Loucy (cell line): ENCODE measurements around the gene NSD2.

Experiments
- H2AFZ ChIP-seq: fragments of 200-600 bp; sonication (generic); 2 replicates; pipeline ENCODE4 v1.6.0; 2016; ENCODE audit warnings: antibody characterized with exemption, mild to moderate bottlenecking, low read length, moderate library complexity
- H3F3A ChIP-seq: fragments of 200-600 bp; 2 replicates; pipeline ENCODE4 v1.6.0; 2016; ENCODE audit warnings: antibody characterized with exemption, low read depth, mild to moderate bottlenecking
- H3K27me3 ChIP-seq: fragments of 200-600 bp; sonication (generic); 2 replicates; pipeline ENCODE4 v1.6.1; 2014; ENCODE audit warnings: low read length, mild to moderate bottlenecking; ENCODE audit not compliant: insufficient read depth, poor library complexity, severe bottlenecking
- H3K36me3 ChIP-seq: fragments of 200-600 bp; sonication (generic); 2 replicates; pipeline ENCODE4 v1.6.1; 2016; ENCODE audit warnings: low read length; ENCODE audit not compliant: insufficient read depth
- H3K4me1 ChIP-seq: fragments of 200-600 bp; sonication (generic); 2 replicates; pipeline ENCODE4 v1.5.1; 2014; ENCODE audit warnings: low read length, mild to moderate bottlenecking; ENCODE audit not compliant: insufficient read depth, poor library complexity, severe bottlenecking
- H3K4me2 ChIP-seq: fragments of 200-600 bp; sonication (generic); 2 replicates; pipeline ENCODE4 v1.6.0; 2014; ENCODE audit warnings: antibody characterized with exemption, low read length, low read depth, mild to moderate bottlenecking; ENCODE audit not compliant: poor library complexity, severe bottlenecking
- H3K4me3 ChIP-seq: fragments of 200-600 bp; sonication (generic); 2 replicates; pipeline ENCODE4 v1.5.1; 2014; ENCODE audit warnings: low read length, mild to moderate bottlenecking, mixed read lengths; ENCODE audit not compliant: poor library complexity, severe bottlenecking
- H3K79me2 ChIP-seq: fragments of 200-600 bp; sonication (generic); 2 replicates; pipeline ENCODE4 v1.6.1; 2014; ENCODE audit warnings: low read length; ENCODE audit not compliant: insufficient read depth
- H3K9ac ChIP-seq: fragments of 200-600 bp; sonication (generic); 2 replicates; pipeline ENCODE4 v1.6.0; 2014; ENCODE audit warnings: mild to moderate bottlenecking, low read depth, low read length, moderate library complexity; ENCODE audit not compliant: poor library complexity, severe bottlenecking
- H3K9me2 ChIP-seq: fragments of 200-600 bp; sonication (generic); replicated peaks from 2 replicates; pipeline ENCODE4 v1.6.1; 2016; ENCODE audit warnings: low read depth, low read length, mixed read lengths
- H3K9me3 ChIP-seq: fragments of 200-600 bp; sonication (generic); 2 replicates; pipeline ENCODE4 v1.6.1; 2014; ENCODE audit warnings: mild to moderate bottlenecking, antibody characterized with exemption, low read length, low read depth; ENCODE audit not compliant: insufficient read depth
- H4K20me1 ChIP-seq: fragments of 200-600 bp; sonication (generic); 2 replicates; pipeline ENCODE4 v1.6.0; 2014; ENCODE audit warnings: antibody characterized with exemption, low read length, mild to moderate bottlenecking; ENCODE audit not compliant: insufficient read depth, poor library complexity, severe bottlenecking
- CTCF ChIP-seq: fragments of 200-600 bp; sonication (generic); conservative IDR thresholded peaks from 2 replicates; pipeline ENCODE4 v1.5.1; 2014; ENCODE audit warnings: mild to moderate bottlenecking, antibody characterized with exemption, low read length
- EZH2phosphoT487 ChIP-seq: fragments of 200-600 bp; IDR thresholded peaks from 2 replicates; pipeline ENCODE4 v1.6.1; 2018; ENCODE audit warnings: antibody characterized with exemption, mild to moderate bottlenecking, moderate library complexity, borderline replicate concordance

The NSD2 gene

GRCh38 chr4:1945124-1945895 lies 74.1 kb downstream of the NSD2 start:
- Histone ChIP-seq H2AFZ (no peak overlapping the region), H3K9ac (no peak overlapping the region), H3F3A (no peaks in the 10 kb centered on the region), H3K4me3 (no peak overlapping the region), H3K4me2 (no peak overlapping the region), H3K27me3 (no peaks in the 10 kb centered on the region), H3K9me3 (no peaks in the 10 kb centered on the region), H3K4me1 (no peaks in the 10 kb centered on the region), H3K36me3 (peaks cover 88% of the 10 kb centered on the region), H4K20me1 (peaks cover 3% of the 10 kb centered on the region), H3K9me2 (no peaks in the 10 kb centered on the region), H3K79me2 (no peaks in the 10 kb centered on the region)
- TF ChIP-seq EZH2phosphoT487 (no peak), CTCF (no peak)

- H3K9me2 ChIP-seq, result no peaks in the 10 kb centered on the region
- peaks cover 3% of the 10 kb centered on the region for H4K20me1 ChIP-seq
- H3K9ac ChIP-seq, result no peak overlapping the region
- H3K9me3 ChIP-seq, result no peaks in the 10 kb centered on the region
- H3K4me1 ChIP-seq, result no peaks in the 10 kb centered on the region
- no peak overlapping the region for H3K4me3 ChIP-seq
- no peak overlapping the region for H3K4me2 ChIP-seq
- no peaks in the 10 kb centered on the region for H3K27me3 ChIP-seq
- H3F3A ChIP-seq, result no peaks in the 10 kb centered on the region
- TF ChIP-seq CTCF (no peak), EZH2phosphoT487 (no peak)
- H3K79me2 ChIP-seq, result no peaks in the 10 kb centered on the region
- no peak overlapping the region for H2AFZ ChIP-seq
- H3K36me3 ChIP-seq, result peaks cover 88% of the 10 kb centered on the region
Observed at GRCh38 chr4:1945912-1946311, 74.7 kb downstream of the NSD2 start.

GRCh38 chr4:1948232-1948631 lies 77.0 kb downstream of the NSD2 start:
- H3K4me3 ChIP-seq, result no peak overlapping the region
- H3K9ac ChIP-seq, result no peak overlapping the region
- no peaks in the 10 kb centered on the region for H3K9me2 ChIP-seq
- H3K36me3 ChIP-seq, result peaks cover 88% of the 10 kb centered on the region; the same call in 1 of the 2 replicates
- no peak overlapping the region for H2AFZ ChIP-seq
- no peak overlapping the region for H3K4me2 ChIP-seq
- no peaks in the 10 kb centered on the region for H3K79me2 ChIP-seq
- no peaks in the 10 kb centered on the region for H3F3A ChIP-seq
- H4K20me1 ChIP-seq, result no peaks in the 10 kb centered on the region
- no peaks in the 10 kb centered on the region for H3K27me3 ChIP-seq
- H3K4me1 ChIP-seq, result no peaks in the 10 kb centered on the region
- no peaks in the 10 kb centered on the region for H3K9me3 ChIP-seq
- TF ChIP-seq CTCF, result no peak
- no peak for TF ChIP-seq EZH2phosphoT487
